ENCODE measurements around the gene SUMO4. TPM values are rescaled to one million over a fixed set of nuclear protein-coding genes. Genes with fewer than 3 reads are reported as not detected.

The SUMO4 gene
- total RNA-seq, 2 experiments from 2014 or later = 7.9 to 10.2 TPM

- Mint-ChIP-seq H3K27ac (no peak overlapping the region), H3K36me3 (ENCODE audit: low read depth) (peaks cover 87% of the 10 kb centered on the region), H3K9me3 (peaks cover 4% of the 10 kb centered on the region), H3K4me3 (no peak overlapping the region), H3K4me1 (peaks cover 56% of the 10 kb centered on the region), H3K27me3 (no peaks in the 10 kb centered on the region)
- POLR2A ChIA-PET = interaction anchor here (0.6 kb wide), 1 partner anchor 113 kb away, joined by 3 read pairs; no protein-coding TSS in a partner anchor
- CTCF ChIA-PET = interaction anchor here (1.4 to 2.0 kb wide), 2 partner anchors 11 to 307 kb away, joined by 5 to 6 read pairs; no protein-coding TSS in a partner anchor
- no peak for DNase-seq
These were observed 6.9 kb upstream of the SUMO4 start for GRCh38 chr6:149393002-149393679.

GRCh38 chr6:149395185-149395584, 4.9 kb upstream of the SUMO4 start:
- Mint-ChIP-seq H3K36me3 (ENCODE audit: low read depth) (peaks cover 79% of the 10 kb centered on the region), H3K9me3 (peaks cover 4% of the 10 kb centered on the region), H3K27me3 (no peaks in the 10 kb centered on the region), H3K27ac (peak overlapping the region; percentile 26), H3K4me1 (peaks cover 54% of the 10 kb centered on the region), H3K4me3 (no peak overlapping the region)
- DNase-seq = no peak
- ChIA-PET CTCF (no interaction called here), POLR2A (no interaction called here)

GRCh38 chr6:149397384-149397783, 2.7 kb upstream of the SUMO4 start:
- H3K4me1 Mint-ChIP-seq = peaks cover 47% of the 10 kb centered on the region
- peaks cover 79% of the 10 kb centered on the region for H3K36me3 Mint-ChIP-seq (ENCODE audit: low read depth)
- CTCF ChIA-PET = interaction anchor here (0.6 to 1.3 kb wide), 6 partner anchors 16 to 1937 kb away, joined by 3 to 4 read pairs (median 4); no protein-coding TSS in a partner anchor
- no peaks in the 10 kb centered on the region for H3K27me3 Mint-ChIP-seq
- no peak for DNase-seq
- peaks cover 4% of the 10 kb centered on the region for H3K9me3 Mint-ChIP-seq
- POLR2A ChIA-PET = no interaction called here
- H3K4me3 Mint-ChIP-seq = no peak overlapping the region
- H3K27ac Mint-ChIP-seq = no peak overlapping the region

GRCh38 chr6:149403534-149403933, 3.5 kb downstream of the SUMO4 start:
- ChIA-PET CTCF (interaction anchor here (1.4 kb wide), 1 partner anchor 12 kb away, joined by 3 read pairs; no protein-coding TSS in a partner anchor), POLR2A (no interaction called here)
- H3K9me3 Mint-ChIP-seq = no peaks in the 10 kb centered on the region
- DNase-seq = no peak
- H3K4me1 Mint-ChIP-seq = peaks cover 32% of the 10 kb centered on the region
- peak overlapping the region; percentile 15 for H3K27ac Mint-ChIP-seq
- H3K36me3 Mint-ChIP-seq (ENCODE audit: low read depth) = peaks cover 72% of the 10 kb centered on the region
- H3K4me3 Mint-ChIP-seq = no peak overlapping the region
- no peaks in the 10 kb centered on the region for H3K27me3 Mint-ChIP-seq

GRCh38 chr6:149405823-149406765, 6.0 kb downstream of the SUMO4 start:
- H3K27ac Mint-ChIP-seq = no peak overlapping the region
- CTCF ChIA-PET = no interaction called here
- no peak for DNase-seq
- H3K36me3 Mint-ChIP-seq (ENCODE audit: low read depth) = peaks cover 77% of the 10 kb centered on the region
- H3K4me3 Mint-ChIP-seq = no peak overlapping the region
- POLR2A ChIA-PET = interaction anchor here (0.6 kb wide), 1 partner anchor 143 kb away, joined by 4 read pairs; no protein-coding TSS in a partner anchor
- peaks cover 27% of the 10 kb centered on the region for H3K4me1 Mint-ChIP-seq
- H3K9me3 Mint-ChIP-seq = no peaks in the 10 kb centered on the region
- no peaks in the 10 kb centered on the region for H3K27me3 Mint-ChIP-seq

GRCh38 chr6:149409617-149410016, 9.6 kb downstream of the SUMO4 start:
- peaks cover 17% of the 10 kb centered on the region for H3K4me1 Mint-ChIP-seq
- H3K4me3 Mint-ChIP-seq = no peak overlapping the region
- peaks cover 72% of the 10 kb centered on the region for H3K36me3 Mint-ChIP-seq (ENCODE audit: low read depth)
- DNase-seq = no peak
- no peaks in the 10 kb centered on the region for H3K27me3 Mint-ChIP-seq
- ChIA-PET POLR2A (no interaction called here), CTCF (interaction anchor here (1.1 to 1.2 kb wide), 4 partner anchors 22 to 375 kb away, joined by 3 to 6 read pairs (median 4); no protein-coding TSS in a partner anchor)
- H3K9me3 Mint-ChIP-seq = no peaks in the 10 kb centered on the region
- H3K27ac Mint-ChIP-seq = no peak overlapping the region

GRCh38 chr6:149410557-149410956, 10.5 kb downstream of the SUMO4 start:
- ChIA-PET CTCF (interaction anchor here (0.7 to 2.4 kb wide), 6 partner anchors 10 to 376 kb away, joined by 3 to 16 read pairs (median 4); no protein-coding TSS in a partner anchor), POLR2A (no interaction called here)
- H3K36me3 Mint-ChIP-seq (ENCODE audit: low read depth) = peaks cover 71% of the 10 kb centered on the region
- H3K27ac Mint-ChIP-seq = no peak overlapping the region
- no peaks in the 10 kb centered on the region for H3K9me3 Mint-ChIP-seq
- H3K4me3 Mint-ChIP-seq = no peak overlapping the region
- H3K27me3 Mint-ChIP-seq = no peaks in the 10 kb centered on the region
- DNase-seq = no peak
- H3K4me1 Mint-ChIP-seq = peaks cover 10% of the 10 kb centered on the region

GRCh38 chr6:149414009-149414408, 13.9 kb downstream of the SUMO4 start:
- Mint-ChIP-seq H3K4me3 (no peak overlapping the region), H3K4me1 (peaks cover 16% of the 10 kb centered on the region), H3K27me3 (no peaks in the 10 kb centered on the region), H3K27ac (no peak overlapping the region), H3K36me3 (ENCODE audit: low read depth) (peaks cover 60% of the 10 kb centered on the region), H3K9me3 (peaks cover 3% of the 10 kb centered on the region)
- ChIA-PET POLR2A (no interaction called here), CTCF (no interaction called here)
- DNase-seq = no peak

- CTCF ChIA-PET = no interaction called here
- no peak overlapping the region for H3K4me3 Mint-ChIP-seq
These were observed 14.8 kb downstream of the SUMO4 start for GRCh38 chr6:149414821-149415220.

GRCh38 chr6:149419696-149420404, 19.8 kb downstream of the SUMO4 start:
- no peaks in the 10 kb centered on the region for H3K27me3 Mint-ChIP-seq
- peaks cover 17% of the 10 kb centered on the region for H3K4me1 Mint-ChIP-seq
- no peak overlapping the region for H3K4me3 Mint-ChIP-seq
- CTCF ChIA-PET = interaction anchor here (0.6 to 2.3 kb wide), 12 partner anchors 8 to 388 kb away, joined by 3 to 16 read pairs (median 4); partner anchors contain the start of gene ZC3H12D
- DNase-seq = no peak
- H3K27ac Mint-ChIP-seq = no peak overlapping the region
- H3K36me3 Mint-ChIP-seq (ENCODE audit: low read depth) = peaks cover 13% of the 10 kb centered on the region
- POLR2A ChIA-PET = no interaction called here
- peaks cover 3% of the 10 kb centered on the region for H3K9me3 Mint-ChIP-seq

More at GRCh38 chr6:149414821-149415220, 14.8 kb downstream of the SUMO4 start:
- DNase-seq = no peak
- no peak overlapping the region for H3K27ac Mint-ChIP-seq
- POLR2A ChIA-PET = no interaction called here
- no peaks in the 10 kb centered on the region for H3K27me3 Mint-ChIP-seq
- peaks cover 3% of the 10 kb centered on the region for H3K9me3 Mint-ChIP-seq
- H3K36me3 Mint-ChIP-seq (ENCODE audit: low read depth) = peaks cover 54% of the 10 kb centered on the region
- peaks cover 18% of the 10 kb centered on the region for H3K4me1 Mint-ChIP-seq

- DNase-seq = no peak
- Mint-ChIP-seq H3K27me3 (no peaks in the 10 kb centered on the region), H3K9me3 (peaks cover 3% of the 10 kb centered on the region), H3K27ac (no peak overlapping the region), H3K4me3 (no peak overlapping the region), H3K4me1 (peaks cover 12% of the 10 kb centered on the region), H3K36me3 (ENCODE audit: low read depth) (peaks cover 3% of the 10 kb centered on the region)
- ChIA-PET CTCF (interaction anchor here (0.5 to 2.3 kb wide), 6 partner anchors 8 to 389 kb away, joined by 3 to 16 read pairs (median 4); no protein-coding TSS in a partner anchor), POLR2A (interaction anchor here (1.4 kb wide), 1 partner anchor 337 kb away, joined by 3 read pairs; no protein-coding TSS in a partner anchor)
These were observed 21.1 kb downstream of the SUMO4 start for GRCh38 chr6:149421132-149421531.

- Mint-ChIP-seq H3K27ac (no peak overlapping the region), H3K4me1 (peaks cover 9% of the 10 kb centered on the region), H3K27me3 (no peaks in the 10 kb centered on the region), H3K4me3 (no peak overlapping the region), H3K36me3 (ENCODE audit: low read depth) (no peaks in the 10 kb centered on the region), H3K9me3 (no peaks in the 10 kb centered on the region)
- ChIA-PET POLR2A (no interaction called here), CTCF (no interaction called here)
- no peak for DNase-seq
These were observed 22.5 kb downstream of the SUMO4 start for GRCh38 chr6:149422581-149422980.

Measured in activated CD4-positive, alpha-beta T cell treated with anti-CD3 and anti-CD28 coated beads, Interleukin-2, amount 10 ng/mL, durations not matched to agents 7 days and 5 days (primary cell).